Measurements from ENCODE around the gene EIF2S1. TPM values are rescaled to one million over a fixed set of nuclear protein-coding genes. Genes with fewer than 3 reads are reported as not detected.
A peak's percentile ranks its signal among the peaks of the same experiment; 100 is the strongest.

The EIF2S1 gene
- total RNA-seq, 2 experiments from 2014 or later: 23.1 to 28.8 TPM

DNA sequence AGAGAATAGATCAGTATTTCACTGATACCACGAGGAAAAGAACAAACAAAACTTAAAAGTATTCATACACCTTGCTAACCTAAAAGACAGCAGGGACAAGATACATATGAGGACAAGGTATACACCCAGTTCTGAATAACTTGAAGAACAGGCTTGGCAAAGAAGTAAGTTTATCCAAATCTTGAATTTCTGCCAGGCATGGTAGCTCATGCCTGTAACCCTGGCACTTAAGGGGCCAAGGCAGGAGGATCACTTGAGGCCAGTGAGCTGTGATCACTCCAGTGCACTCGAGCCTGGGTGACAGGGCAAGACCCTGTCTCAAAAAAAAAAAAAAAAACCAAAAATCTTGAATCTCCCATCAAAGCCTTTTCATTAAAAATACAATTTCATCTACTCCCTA is 25.0 kb downstream of the EIF2S1 start:
- peaks cover 70% of the 10 kb centered on the region for H3K36me3 Mint-ChIP-seq (ENCODE audit: low read depth)
- Histone ChIP-seq H3K27me3 (ENCODE audit: control insufficient read depth in 1 of 2, insufficient read depth in 2 of 2, low read length in 2 of 2) (no peaks in the 10 kb centered on the region), H3K27ac (ENCODE audit: low read depth in 1 of 2, low read length in 2 of 2) (no peak overlapping the region), H3K36me3 (ENCODE audit: insufficient read depth, low read length) (peaks cover 60% of the 10 kb centered on the region), H3K4me3 (ENCODE audit: low read length) (no peak overlapping the region), H3K9me3 (ENCODE audit: control insufficient read depth in 1 of 2, insufficient read depth in 1 of 2, low read length in 2 of 2) (no peaks in the 10 kb centered on the region), H3K4me1 (ENCODE audit: insufficient read depth, low read length) (no peaks in the 10 kb centered on the region)
- no peaks in the 10 kb centered on the region for H3K9me3 Mint-ChIP-seq
- H3K4me3 Mint-ChIP-seq: no peak overlapping the region
- ATAC-seq (ENCODE audit: poor library complexity) (no peak), DNase-seq (no peak)
- ChIA-PET POLR2A (interaction anchor here (2.8 kb wide), 1 partner anchor 25 kb away, joined by 9 read pairs; the partner anchor contains the start of genes ATP6V1D and EIF2S1), CTCF (interaction anchor here (0.7 to 1.2 kb wide), 2 partner anchors 26 to 327 kb away, joined by 3 to 4 read pairs; no protein-coding TSS in a partner anchor)
- no peak overlapping the region for H3K27ac Mint-ChIP-seq
- H3K4me1 Mint-ChIP-seq (ENCODE audit: low read depth): no peaks in the 10 kb centered on the region
- H3K27me3 Mint-ChIP-seq: no peaks in the 10 kb centered on the region
- TF ChIP-seq, protein P1, sequence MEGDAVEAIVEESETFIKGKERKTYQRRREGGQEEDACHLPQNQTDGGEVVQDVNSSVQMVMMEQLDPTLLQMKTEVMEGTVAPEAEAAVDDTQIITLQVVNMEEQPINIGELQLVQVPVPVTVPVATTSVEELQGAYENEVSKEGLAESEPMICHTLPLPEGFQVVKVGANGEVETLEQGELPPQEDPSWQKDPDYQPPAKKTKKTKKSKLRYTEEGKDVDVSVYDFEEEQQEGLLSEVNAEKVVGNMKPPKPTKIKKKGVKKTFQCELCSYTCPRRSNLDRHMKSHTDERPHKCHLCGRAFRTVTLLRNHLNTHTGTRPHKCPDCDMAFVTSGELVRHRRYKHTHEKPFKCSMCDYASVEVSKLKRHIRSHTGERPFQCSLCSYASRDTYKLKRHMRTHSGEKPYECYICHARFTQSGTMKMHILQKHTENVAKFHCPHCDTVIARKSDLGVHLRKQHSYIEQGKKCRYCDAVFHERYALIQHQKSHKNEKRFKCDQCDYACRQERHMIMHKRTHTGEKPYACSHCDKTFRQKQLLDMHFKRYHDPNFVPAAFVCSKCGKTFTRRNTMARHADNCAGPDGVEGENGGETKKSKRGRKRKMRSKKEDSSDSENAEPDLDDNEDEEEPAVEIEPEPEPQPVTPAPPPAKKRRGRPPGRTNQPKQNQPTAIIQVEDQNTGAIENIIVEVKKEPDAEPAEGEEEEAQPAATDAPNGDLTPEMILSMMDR (IDR thresholded peaks at IDR 0.05): no peak
- intact Hi-C loops (cut with DNase I, micrococcal nuclease): no loop called here

DNA sequence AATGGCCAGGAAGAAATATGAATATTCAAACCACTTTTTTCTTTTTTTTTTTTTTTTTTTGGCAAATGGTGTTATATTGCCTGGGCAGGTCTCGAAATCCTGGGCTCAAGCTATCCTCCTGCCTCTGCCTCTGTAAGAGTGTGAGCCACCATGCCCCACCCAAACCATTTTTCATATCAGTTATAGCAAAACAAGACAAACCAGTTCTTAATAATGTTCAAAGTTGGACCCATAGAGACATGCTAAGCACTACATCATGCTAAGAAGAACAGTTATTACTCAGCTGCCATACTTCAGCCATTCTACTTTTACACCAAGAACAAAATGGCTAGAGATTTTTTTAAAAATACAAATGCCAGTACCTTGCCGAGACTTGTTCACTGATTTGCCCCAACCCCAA is 25.5 kb downstream of the EIF2S1 start:
- Histone ChIP-seq H3K4me1 (ENCODE audit: insufficient read depth, low read length) (peaks cover 1% of the 10 kb centered on the region), H3K4me3 (ENCODE audit: low read length) (no peak overlapping the region), H3K9me3 (ENCODE audit: control insufficient read depth in 1 of 2, insufficient read depth in 1 of 2, low read length in 2 of 2) (no peaks in the 10 kb centered on the region), H3K27ac (ENCODE audit: low read depth in 1 of 2, low read length in 2 of 2) (no peak overlapping the region), H3K27me3 (ENCODE audit: control insufficient read depth in 1 of 2, insufficient read depth in 2 of 2, low read length in 2 of 2) (no peaks in the 10 kb centered on the region), H3K36me3 (ENCODE audit: insufficient read depth, low read length) (peaks cover 55% of the 10 kb centered on the region)
- H3K36me3 Mint-ChIP-seq (ENCODE audit: low read depth): peaks cover 65% of the 10 kb centered on the region
- no peak overlapping the region for H3K27ac Mint-ChIP-seq
- no peak overlapping the region for H3K4me3 Mint-ChIP-seq
- H3K27me3 Mint-ChIP-seq: no peaks in the 10 kb centered on the region
- H3K9me3 Mint-ChIP-seq: no peaks in the 10 kb centered on the region
- DNase-seq (no peak), ATAC-seq (ENCODE audit: poor library complexity) (no peak)
- ChIA-PET CTCF (interaction anchor here (0.7 to 1.2 kb wide), 2 partner anchors 25 to 328 kb away, joined by 3 to 4 read pairs; no protein-coding TSS in a partner anchor), POLR2A (interaction anchor here (1.1 kb wide), 1 partner anchor 25 kb away, joined by 3 read pairs; no protein-coding TSS in a partner anchor)
- TF ChIP-seq, protein P1 (IDR thresholded peaks at IDR 0.05): no peak
- intact Hi-C loops (cut with DNase I, micrococcal nuclease): no loop called here
- H3K4me1 Mint-ChIP-seq (ENCODE audit: low read depth): peaks cover 1% of the 10 kb centered on the region

DNA sequence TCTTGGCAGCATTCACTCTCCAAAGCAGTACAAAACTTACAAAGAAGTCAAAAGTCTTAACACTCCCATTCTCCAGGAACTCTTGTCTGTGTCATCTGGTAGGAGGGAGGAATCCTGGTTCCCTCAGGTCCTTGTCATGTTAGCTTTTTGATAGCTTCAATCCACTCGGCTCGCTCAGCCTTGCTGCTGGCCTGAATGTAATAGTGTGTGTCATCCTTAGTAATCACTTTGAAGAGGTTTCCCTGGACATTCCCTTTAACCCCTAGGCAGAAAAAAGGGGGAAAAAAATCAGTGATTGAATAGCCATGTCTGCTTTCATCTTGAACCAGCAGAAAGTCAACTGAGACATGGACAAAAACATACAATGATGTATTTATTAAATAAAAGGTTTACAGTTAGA is 27.1 kb downstream of the EIF2S1 start:
- intact Hi-C loops (cut with DNase I, micrococcal nuclease): no loop called here
- peaks cover 50% of the 10 kb centered on the region for H3K36me3 Mint-ChIP-seq (ENCODE audit: low read depth)
- H3K9me3 Mint-ChIP-seq: no peaks in the 10 kb centered on the region
- no peak for ATAC-seq (ENCODE audit: poor library complexity)
- TF ChIP-seq, protein P1 (IDR thresholded peaks at IDR 0.05): no peak
- H3K27ac Mint-ChIP-seq: peak overlapping the region; percentile 24
- H3K4me1 Mint-ChIP-seq (ENCODE audit: low read depth): peaks cover 14% of the 10 kb centered on the region
- DNase-seq: no peak
- no peaks in the 10 kb centered on the region for H3K27me3 Mint-ChIP-seq
- CTCF ChIA-PET: no interaction called here
- Histone ChIP-seq H3K4me3 (ENCODE audit: low read length) (no peak overlapping the region), H3K27ac (ENCODE audit: low read depth in 1 of 2, low read length in 2 of 2) (no peak overlapping the region), H3K36me3 (ENCODE audit: insufficient read depth, low read length) (peaks cover 39% of the 10 kb centered on the region), H3K27me3 (ENCODE audit: control insufficient read depth in 1 of 2, insufficient read depth in 2 of 2, low read length in 2 of 2) (no peaks in the 10 kb centered on the region), H3K4me1 (ENCODE audit: insufficient read depth, low read length) (peaks cover 13% of the 10 kb centered on the region), H3K9me3 (ENCODE audit: control insufficient read depth in 1 of 2, insufficient read depth in 1 of 2, low read length in 2 of 2) (no peaks in the 10 kb centered on the region)
- H3K4me3 Mint-ChIP-seq: no peak overlapping the region
- POLR2A ChIA-PET: no interaction called here
